ENCODE data around the gene EFNA5. TPM values are rescaled to one million over a fixed set of nuclear protein-coding genes. Genes with fewer than 3 reads are reported as not detected.

EFNA5 gene
- polyA plus RNA-seq, 4 donors, result 0.54 to 3.5 (median 1.7) TPM; not detected in 1

GRCh38 chr5:107512029-107512428 lies 158.7 kb downstream of the EFNA5 start:
- no peak overlapping the region for H3K27ac ChIP-seq (ENCODE audit: low read depth in 1 of 3, low read length in 2 of 3)
- H3K4me1 ChIP-seq (ENCODE audit: control insufficient read depth in 3 of 3, insufficient read depth in 2 of 3, low read depth in 1 of 3, low read length in 2 of 3), result no peaks in the 10 kb centered on the region
- no peak for DNase-seq
- no peak overlapping the region for H3K4me3 ChIP-seq (ENCODE audit: low read depth in 1 of 3, low read length in 3 of 3)
- no peaks in the 10 kb centered on the region for H3K27me3 ChIP-seq (ENCODE audit: control insufficient read depth in 3 of 3, insufficient read depth in 3 of 3, low read length in 3 of 3)
- H3K9me3 ChIP-seq (ENCODE audit: control insufficient read depth in 2 of 2, insufficient read depth in 1 of 2, low read depth in 1 of 2, low read length in 1 of 2), result no peaks in the 10 kb centered on the region
- WGBS, 3 donors, result 91 to 95% (median 94%) methylated on average over 3 of the region's 3 CpGs
- no peaks in the 10 kb centered on the region for H3K36me3 ChIP-seq (ENCODE audit: control insufficient read depth in 3 of 3, insufficient read depth in 2 of 3, low read depth in 1 of 3, low read length in 3 of 3)
- no peak for FAIRE-seq

GRCh38 chr5:107510125-107510524 lies 160.6 kb downstream of the EFNA5 start:
- FAIRE-seq, result no peak
- H3K36me3 ChIP-seq (ENCODE audit: control insufficient read depth in 3 of 3, insufficient read depth in 2 of 3, low read depth in 1 of 3, low read length in 3 of 3), result no peaks in the 10 kb centered on the region
- no peak overlapping the region for H3K4me3 ChIP-seq (ENCODE audit: low read depth in 1 of 3, low read length in 3 of 3)
- peaks cover 0 to 3% (median 0%) of the 10 kb centered on the region in 3 donors for H3K4me1 ChIP-seq (ENCODE audit: control insufficient read depth in 3 of 3, insufficient read depth in 2 of 3, low read depth in 1 of 3, low read length in 2 of 3)
- no peaks in the 10 kb centered on the region for H3K9me3 ChIP-seq (ENCODE audit: control insufficient read depth in 2 of 2, insufficient read depth in 1 of 2, low read depth in 1 of 2, low read length in 1 of 2)
- no peak for DNase-seq
- 87 to 96% (median 93%) methylated on average over 3 of the region's 3 CpGs for WGBS, 3 donors
- H3K27me3 ChIP-seq (ENCODE audit: control insufficient read depth in 3 of 3, insufficient read depth in 3 of 3, low read length in 3 of 3), result no peaks in the 10 kb centered on the region
- H3K27ac ChIP-seq (ENCODE audit: low read depth in 1 of 3, low read length in 2 of 3), result no peak overlapping the region

- Histone ChIP-seq H3K27ac (ENCODE audit: low read depth in 1 of 3, low read length in 2 of 3) (no peak overlapping the region), H3K4me3 (ENCODE audit: low read depth in 1 of 3, low read length in 3 of 3) (no peak overlapping the region), H3K27me3 (ENCODE audit: control insufficient read depth in 3 of 3, insufficient read depth in 3 of 3, low read length in 3 of 3) (no peaks in the 10 kb centered on the region), H3K36me3 (ENCODE audit: control insufficient read depth in 3 of 3, insufficient read depth in 2 of 3, low read depth in 1 of 3, low read length in 3 of 3) (no peaks in the 10 kb centered on the region), H3K9me3 (ENCODE audit: control insufficient read depth in 2 of 2, insufficient read depth in 1 of 2, low read depth in 1 of 2, low read length in 1 of 2) (no peaks in the 10 kb centered on the region), H3K4me1 (ENCODE audit: control insufficient read depth in 3 of 3, insufficient read depth in 2 of 3, low read depth in 1 of 3, low read length in 2 of 3) (peaks cover 0 to 3% (median 0%) of the 10 kb centered on the region in 3 donors)
- 81 to 91% (median 83%) methylated on average over 4 of the region's 4 CpGs for WGBS, 3 donors
- DNase-seq (no peak), FAIRE-seq (no peak)
Observed at GRCh38 chr5:107508097-107508496, 162.6 kb downstream of the EFNA5 start.

- H3K9me3 ChIP-seq (ENCODE audit: control insufficient read depth in 2 of 2, insufficient read depth in 1 of 2, low read depth in 1 of 2, low read length in 1 of 2), result no peaks in the 10 kb centered on the region
- H3K27me3 ChIP-seq (ENCODE audit: control insufficient read depth in 3 of 3, insufficient read depth in 3 of 3, low read length in 3 of 3), result no peaks in the 10 kb centered on the region
- no peak overlapping the region for H3K4me3 ChIP-seq (ENCODE audit: low read depth in 1 of 3, low read length in 3 of 3)
- WGBS, 3 donors, result 38 to 52% (median 48%) methylated on average over 3 of the region's 3 CpGs
- DNase-seq (peak; percentile 37 to 48), FAIRE-seq (no peak)
- H3K36me3 ChIP-seq (ENCODE audit: control insufficient read depth in 3 of 3, insufficient read depth in 2 of 3, low read depth in 1 of 3, low read length in 3 of 3), result no peaks in the 10 kb centered on the region
- H3K4me1 ChIP-seq (ENCODE audit: control insufficient read depth in 3 of 3, insufficient read depth in 2 of 3, low read depth in 1 of 3, low read length in 2 of 3), result peaks cover 0 to 3% (median 0%) of the 10 kb centered on the region in 3 donors
- no peak overlapping the region for H3K27ac ChIP-seq (ENCODE audit: low read depth in 1 of 3, low read length in 2 of 3)
Observed at GRCh38 chr5:107505763-107506534, 164.8 kb downstream of the EFNA5 start.

GRCh38 chr5:107504424-107504823 lies 166.3 kb downstream of the EFNA5 start:
- Histone ChIP-seq H3K4me3 (ENCODE audit: low read depth in 1 of 3, low read length in 3 of 3) (no peak overlapping the region), H3K27me3 (ENCODE audit: control insufficient read depth in 3 of 3, insufficient read depth in 3 of 3, low read length in 3 of 3) (no peaks in the 10 kb centered on the region), H3K27ac (ENCODE audit: low read depth in 1 of 3, low read length in 2 of 3) (no peak overlapping the region), H3K4me1 (ENCODE audit: control insufficient read depth in 3 of 3, insufficient read depth in 2 of 3, low read depth in 1 of 3, low read length in 2 of 3) (peaks cover 0 to 3% (median 0%) of the 10 kb centered on the region in 3 donors), H3K36me3 (ENCODE audit: control insufficient read depth in 3 of 3, insufficient read depth in 2 of 3, low read depth in 1 of 3, low read length in 3 of 3) (no peaks in the 10 kb centered on the region), H3K9me3 (ENCODE audit: control insufficient read depth in 2 of 2, insufficient read depth in 1 of 2, low read depth in 1 of 2, low read length in 1 of 2) (no peaks in the 10 kb centered on the region)
- FAIRE-seq (no peak), DNase-seq (no peak)
- WGBS, 3 donors, result 37 to 91% (median 48%) methylated on average over 1 of the region's 1 CpG

GRCh38 chr5:107502676-107503060 lies 168.1 kb downstream of the EFNA5 start:
- Histone ChIP-seq H3K27ac (ENCODE audit: low read depth in 1 of 3, low read length in 2 of 3) (no peak overlapping the region), H3K4me3 (ENCODE audit: low read depth in 1 of 3, low read length in 3 of 3) (no peak overlapping the region), H3K36me3 (ENCODE audit: control insufficient read depth in 3 of 3, insufficient read depth in 2 of 3, low read depth in 1 of 3, low read length in 3 of 3) (no peaks in the 10 kb centered on the region), H3K9me3 (ENCODE audit: control insufficient read depth in 2 of 2, insufficient read depth in 1 of 2, low read depth in 1 of 2, low read length in 1 of 2) (no peaks in the 10 kb centered on the region), H3K27me3 (ENCODE audit: control insufficient read depth in 3 of 3, insufficient read depth in 3 of 3, low read length in 3 of 3) (no peaks in the 10 kb centered on the region), H3K4me1 (ENCODE audit: control insufficient read depth in 3 of 3, insufficient read depth in 2 of 3, low read depth in 1 of 3, low read length in 2 of 3) (peaks cover 0 to 3% (median 0%) of the 10 kb centered on the region in 3 donors)
- DNase-seq (no peak), FAIRE-seq (no peak)
- WGBS, 3 donors, result 77 to 87% (median 85%) methylated on average over 7 of the region's 7 CpGs

- peaks cover 0 to 3% (median 0%) of the 10 kb centered on the region in 3 donors for H3K4me1 ChIP-seq (ENCODE audit: control insufficient read depth in 3 of 3, insufficient read depth in 2 of 3, low read depth in 1 of 3, low read length in 2 of 3)
- no peaks in the 10 kb centered on the region for H3K27me3 ChIP-seq (ENCODE audit: control insufficient read depth in 3 of 3, insufficient read depth in 3 of 3, low read length in 3 of 3)
- no peaks in the 10 kb centered on the region for H3K9me3 ChIP-seq (ENCODE audit: control insufficient read depth in 2 of 2, insufficient read depth in 1 of 2, low read depth in 1 of 2, low read length in 1 of 2)
- no peak overlapping the region for H3K4me3 ChIP-seq (ENCODE audit: low read depth in 1 of 3, low read length in 3 of 3)
- H3K36me3 ChIP-seq (ENCODE audit: control insufficient read depth in 3 of 3, insufficient read depth in 2 of 3, low read depth in 1 of 3, low read length in 3 of 3), result no peaks in the 10 kb centered on the region
- WGBS, 3 donors, result 57 to 90% (median 75%) methylated on average over 17 of the region's 17 CpGs
- DNase-seq (no peak), FAIRE-seq (no peak)
- H3K27ac ChIP-seq (ENCODE audit: low read depth in 1 of 3, low read length in 2 of 3), result no peak overlapping the region
Observed at GRCh38 chr5:107501965-107502675, 168.6 kb downstream of the EFNA5 start.

GRCh38 chr5:107500840-107501239 lies 169.9 kb downstream of the EFNA5 start:
- H3K27me3 ChIP-seq (ENCODE audit: control insufficient read depth in 3 of 3, insufficient read depth in 3 of 3, low read length in 3 of 3), result no peaks in the 10 kb centered on the region
- WGBS, 3 donors, result 7 to 44% (median 9%) methylated on average over 1 of the region's 1 CpG
- FAIRE-seq (no peak), DNase-seq (no peak)
- no peak overlapping the region for H3K27ac ChIP-seq (ENCODE audit: low read depth in 1 of 3, low read length in 2 of 3)
- no peaks in the 10 kb centered on the region for H3K36me3 ChIP-seq (ENCODE audit: control insufficient read depth in 3 of 3, insufficient read depth in 2 of 3, low read depth in 1 of 3, low read length in 3 of 3)
- no peaks in the 10 kb centered on the region for H3K4me1 ChIP-seq (ENCODE audit: control insufficient read depth in 3 of 3, insufficient read depth in 2 of 3, low read depth in 1 of 3, low read length in 2 of 3)
- no peaks in the 10 kb centered on the region for H3K9me3 ChIP-seq (ENCODE audit: control insufficient read depth in 2 of 2, insufficient read depth in 1 of 2, low read depth in 1 of 2, low read length in 1 of 2)
- H3K4me3 ChIP-seq (ENCODE audit: low read depth in 1 of 3, low read length in 3 of 3), result no peak overlapping the region
